Activated CD8-positive, alpha-beta memory T cell treated with anti-CD3 and anti-CD28 coated beads, Interleukin-2, amount 50 U/mL, for 4 hours (primary cell): ENCODE data around the gene PFKFB2.
"Not testable (repeated sequence)": the region's sequence is repeated elsewhere in the genome, so short reads cannot be mapped to it uniquely, and the experiment has no call there.

Experiments
- DNase-seq: peaks from one replicate; pipeline ENCODE4 v3.0.0-alpha.2; 2020

Gene PFKFB2

DNA sequence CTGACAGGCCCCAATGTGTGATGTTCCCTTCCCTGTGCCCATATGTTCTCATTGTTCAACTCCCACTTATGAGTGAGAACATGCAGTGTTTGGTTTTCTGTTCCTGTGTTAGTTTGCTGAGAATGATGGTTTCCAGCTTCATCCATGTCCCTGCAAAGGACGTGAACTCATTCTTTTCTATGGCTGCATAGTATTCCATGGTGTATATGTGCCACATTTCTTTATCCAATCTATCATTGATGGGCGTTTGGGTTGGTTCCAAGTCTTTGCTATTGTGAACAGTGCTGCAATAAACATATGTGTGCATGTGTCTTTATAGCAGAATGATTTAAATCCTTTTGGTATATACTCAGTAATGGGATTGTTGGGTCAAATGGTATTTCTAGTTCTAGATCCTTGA, 11.7 kb upstream of the PFKFB2 start:
- not testable (repeated sequence) for DNase-seq

DNA sequence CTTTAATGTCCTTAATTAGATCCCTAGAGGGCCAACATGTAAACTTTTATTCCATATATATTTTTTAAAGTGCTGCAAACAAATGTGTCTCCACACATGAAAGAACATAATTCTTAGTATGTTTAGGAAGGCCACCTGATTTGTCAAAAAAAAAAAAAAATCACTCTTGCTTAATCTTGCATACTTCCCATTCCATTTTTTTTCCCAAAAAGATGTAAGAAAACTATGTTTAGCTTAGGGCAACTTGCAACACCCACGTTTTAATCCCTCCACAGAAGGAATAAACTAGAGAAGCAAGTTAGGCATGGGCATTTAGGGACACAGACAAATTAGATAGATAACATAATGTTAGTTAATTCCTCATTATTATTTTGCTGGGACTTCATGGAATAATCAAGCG, 7.6 kb upstream of the PFKFB2 start:
- no peak for DNase-seq

DNA sequence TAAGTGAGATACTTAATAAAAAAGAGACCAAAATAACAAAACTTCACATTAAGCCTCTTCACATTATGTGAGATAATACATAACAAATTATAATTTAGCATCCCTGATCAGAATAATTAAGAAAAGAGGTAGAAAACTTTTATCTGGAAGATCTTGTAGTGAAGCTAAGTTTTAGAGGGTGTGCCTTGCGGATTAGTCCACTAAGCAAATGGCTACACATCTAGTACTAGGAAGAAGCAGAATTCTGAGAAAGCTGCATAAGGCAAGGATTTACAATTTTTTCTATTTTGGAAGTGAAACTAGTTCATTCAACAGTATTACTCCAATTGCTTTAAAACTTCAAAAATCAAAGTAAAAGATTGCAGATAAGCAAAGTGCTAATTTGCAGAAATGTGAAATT, 5.6 kb upstream of the PFKFB2 start:
- no peak for DNase-seq

- no peak for DNase-seq
Measured at GRCh38 chr1:207048041-207048440, 5.0 kb upstream of the PFKFB2 start.

GRCh38 chr1:207049054-207049453, 4.0 kb upstream of the PFKFB2 start:
- DNase-seq: no peak

- DNase-seq: no peak
Measured at GRCh38 chr1:207049514-207049913, 3.6 kb upstream of the PFKFB2 start.

- peak; percentile 56 for DNase-seq
Measured at GRCh38 chr1:207049974-207050391, 3.1 kb upstream of the PFKFB2 start.

- peak; percentile 91 for DNase-seq
Measured at GRCh38 chr1:207050480-207051190, 2.4 kb upstream of the PFKFB2 start.

- DNase-seq: no peak
Measured at GRCh38 chr1:207051191-207051943, 1.7 kb upstream of the PFKFB2 start, which contains the start of gene YOD1. YOD1 (minus strand) TSS chr1:207051208; CDS start chr1:207051030, 178 bp downstream.

DNA sequence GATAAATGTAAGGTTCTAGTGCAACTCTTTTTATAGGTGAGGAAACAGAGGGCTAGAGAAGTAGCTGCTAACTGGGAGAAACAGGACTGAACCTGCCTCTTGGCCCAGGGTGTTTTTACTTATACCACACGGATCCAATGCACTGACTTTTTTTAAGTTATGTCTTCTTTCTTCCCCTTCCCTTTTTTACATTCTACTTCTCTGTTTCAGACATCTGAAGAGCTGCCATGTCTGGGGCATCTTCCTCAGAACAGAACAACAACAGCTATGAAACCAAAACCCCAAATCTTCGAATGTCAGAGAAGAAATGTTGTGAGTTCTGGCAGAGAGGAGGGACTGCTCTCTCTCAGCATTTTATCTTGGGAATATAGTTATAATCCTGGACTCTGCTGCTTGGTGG, 1.4 kb downstream of the PFKFB2 start:
- no peak for DNase-seq

- DNase-seq: no peak
Measured at GRCh38 chr1:207055386-207056001, 2.4 kb downstream of the PFKFB2 start.

GRCh38 chr1:207056673-207057072, 3.6 kb downstream of the PFKFB2 start:
- no peak for DNase-seq

DNA sequence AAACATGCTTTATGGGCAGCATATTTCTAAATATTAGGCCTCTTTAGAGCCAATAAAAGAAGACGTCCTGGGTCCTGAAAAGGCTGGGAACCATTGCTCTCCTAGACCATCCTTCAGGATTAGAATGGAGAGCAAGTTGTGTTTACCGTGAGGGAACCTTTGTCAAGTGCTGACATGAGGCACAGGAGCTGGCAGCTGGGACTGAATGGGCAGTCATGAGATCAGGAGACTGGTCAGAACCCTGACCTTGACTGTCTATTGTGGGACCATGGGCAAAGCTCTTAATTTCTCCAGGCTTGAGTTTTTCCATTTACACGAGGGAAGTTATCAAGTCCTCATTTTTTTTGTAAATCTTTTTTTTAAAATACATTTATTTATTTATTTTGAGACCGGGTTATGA, 5.2 kb downstream of the PFKFB2 start:
- no peak for DNase-seq

GRCh38 chr1:207058878-207059867, 6.1 kb downstream of the PFKFB2 start:
- DNase-seq: no peak

DNA sequence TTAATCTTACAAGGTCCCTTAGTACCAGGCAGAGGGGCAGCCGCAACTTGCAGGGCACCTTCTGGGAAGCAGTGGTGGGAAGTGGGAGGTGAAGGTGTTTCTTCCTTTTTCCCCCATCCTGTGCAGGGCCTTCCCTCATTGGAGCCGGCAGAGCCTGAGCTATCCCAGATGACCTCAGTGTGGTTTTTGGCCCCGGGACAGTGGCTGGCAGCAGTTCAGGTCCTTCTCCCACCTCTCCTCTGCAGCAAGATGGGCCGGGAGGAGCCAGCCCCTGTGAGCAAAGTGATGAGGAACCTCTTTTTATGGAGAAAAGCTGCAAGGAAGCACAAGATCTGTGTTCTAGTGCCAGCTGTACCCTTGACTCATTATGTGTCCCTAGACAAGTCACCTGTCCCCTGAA, 6.8 kb downstream of the PFKFB2 start:
- no peak for DNase-seq

GRCh38 chr1:207060596-207060995, 7.5 kb downstream of the PFKFB2 start:
- no peak for DNase-seq

DNA sequence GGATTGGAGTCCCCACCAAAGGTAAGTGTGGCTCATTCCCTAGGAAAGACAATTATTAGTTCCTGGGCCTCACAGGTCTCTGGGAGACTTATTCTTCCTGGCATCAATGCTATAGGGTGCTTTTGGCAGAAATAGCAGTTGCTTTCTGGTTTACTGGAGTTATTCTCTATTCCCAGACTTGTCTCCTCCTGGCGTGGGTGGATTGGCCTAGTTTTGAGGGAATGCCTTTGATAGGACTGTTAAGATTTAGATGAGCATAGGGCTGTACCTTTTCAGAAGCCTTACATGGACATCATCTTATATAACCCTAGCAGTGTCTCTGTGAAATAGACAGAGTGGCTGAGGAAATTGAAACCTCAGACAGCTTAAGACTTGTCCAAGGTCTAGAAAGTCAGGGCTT, 9.0 kb downstream of the PFKFB2 start:
- no peak for DNase-seq

GRCh38 chr1:207063014-207063413, 9.9 kb downstream of the PFKFB2 start:
- no peak for DNase-seq

- no peak for DNase-seq
Measured at GRCh38 chr1:207064561-207064960, 11.5 kb downstream of the PFKFB2 start.

GRCh38 chr1:207067185-207067584, 14.1 kb downstream of the PFKFB2 start:
- DNase-seq: no peak

DNA sequence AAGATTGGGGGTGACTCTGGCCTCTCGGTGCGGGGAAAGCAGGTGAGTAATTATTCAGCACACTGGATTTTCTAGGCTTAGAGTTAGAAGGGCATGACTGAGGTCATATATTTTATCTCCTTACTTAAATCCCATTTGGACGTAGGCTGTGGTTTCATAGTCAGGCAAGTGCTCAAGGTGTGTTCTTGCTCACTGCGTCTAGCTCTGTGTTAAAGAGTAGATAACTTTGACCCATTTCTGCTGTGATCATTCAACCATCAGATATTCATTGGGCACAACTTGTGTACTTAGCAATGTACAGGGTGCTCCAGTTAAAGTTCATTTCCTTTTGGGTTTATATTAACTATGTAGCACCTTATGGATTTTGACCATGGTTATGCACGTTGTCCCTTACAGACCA, 14.6 kb downstream of the PFKFB2 start:
- no peak for DNase-seq

DNA sequence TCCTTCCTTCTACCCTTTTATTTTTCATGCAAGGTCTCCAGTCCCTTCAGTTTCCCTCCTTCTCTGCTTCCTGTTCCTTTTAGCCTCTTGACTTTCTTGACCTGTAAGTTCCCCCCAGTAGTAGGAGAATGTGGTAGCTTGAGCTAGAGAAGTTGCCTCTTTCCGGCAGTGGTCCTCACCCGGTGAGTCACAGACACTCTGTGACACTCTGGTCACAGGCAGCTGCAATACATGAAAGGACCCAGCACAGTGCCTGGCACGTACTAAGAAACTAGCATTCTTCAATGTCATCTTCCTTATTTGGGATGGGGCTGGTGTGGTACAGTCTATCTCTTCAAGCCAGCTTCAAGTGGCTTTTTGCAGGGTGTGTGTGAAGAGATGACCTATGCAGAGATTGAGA, 16.0 kb downstream of the PFKFB2 start:
- DNase-seq: no peak
